ENCODE data around the gene PLEKHO1.
"Not testable (repeated sequence)": the region's sequence is repeated elsewhere in the genome, so short reads cannot be mapped to it uniquely, and the experiment has no call there.

PLEKHO1 gene

DNA sequence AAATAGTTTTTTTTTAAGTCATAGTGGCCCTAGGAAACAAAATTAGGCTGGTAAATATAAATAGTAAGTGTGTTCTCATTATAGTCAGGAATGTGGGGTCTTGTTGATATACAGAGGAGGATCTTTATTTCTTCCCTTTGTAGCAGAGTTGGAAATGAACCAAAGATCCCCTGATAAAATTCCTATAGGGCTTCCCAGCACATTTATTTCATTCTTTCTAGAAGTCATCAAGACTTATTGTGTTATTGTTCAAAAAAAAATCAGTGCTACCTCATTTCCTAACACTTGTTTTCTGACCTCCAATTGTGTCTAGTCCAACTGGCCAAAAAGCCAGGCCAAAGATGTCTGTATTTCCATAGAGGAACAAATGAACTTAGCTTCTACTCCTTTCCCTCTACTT is 7.6 kb upstream of the PLEKHO1 start:
- H3K4me3 Mint-ChIP-seq = no peak overlapping the region
- no peaks in the 10 kb centered on the region for H3K9me3 Mint-ChIP-seq
- peaks cover 37% of the 10 kb centered on the region for H3K4me1 Mint-ChIP-seq
- H3K27me3 Mint-ChIP-seq (ENCODE audit: low read depth) = no peaks in the 10 kb centered on the region
- TF ChIP-seq, protein P1, sequence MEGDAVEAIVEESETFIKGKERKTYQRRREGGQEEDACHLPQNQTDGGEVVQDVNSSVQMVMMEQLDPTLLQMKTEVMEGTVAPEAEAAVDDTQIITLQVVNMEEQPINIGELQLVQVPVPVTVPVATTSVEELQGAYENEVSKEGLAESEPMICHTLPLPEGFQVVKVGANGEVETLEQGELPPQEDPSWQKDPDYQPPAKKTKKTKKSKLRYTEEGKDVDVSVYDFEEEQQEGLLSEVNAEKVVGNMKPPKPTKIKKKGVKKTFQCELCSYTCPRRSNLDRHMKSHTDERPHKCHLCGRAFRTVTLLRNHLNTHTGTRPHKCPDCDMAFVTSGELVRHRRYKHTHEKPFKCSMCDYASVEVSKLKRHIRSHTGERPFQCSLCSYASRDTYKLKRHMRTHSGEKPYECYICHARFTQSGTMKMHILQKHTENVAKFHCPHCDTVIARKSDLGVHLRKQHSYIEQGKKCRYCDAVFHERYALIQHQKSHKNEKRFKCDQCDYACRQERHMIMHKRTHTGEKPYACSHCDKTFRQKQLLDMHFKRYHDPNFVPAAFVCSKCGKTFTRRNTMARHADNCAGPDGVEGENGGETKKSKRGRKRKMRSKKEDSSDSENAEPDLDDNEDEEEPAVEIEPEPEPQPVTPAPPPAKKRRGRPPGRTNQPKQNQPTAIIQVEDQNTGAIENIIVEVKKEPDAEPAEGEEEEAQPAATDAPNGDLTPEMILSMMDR (IDR thresholded peaks at IDR 0.05; ENCODE audit: unreplicated experiment in 3 of 3) = no peak
- no peak overlapping the region for H3K27ac Mint-ChIP-seq
- H3K36me3 Mint-ChIP-seq (ENCODE audit: low read depth) = peaks cover 3% of the 10 kb centered on the region

DNA sequence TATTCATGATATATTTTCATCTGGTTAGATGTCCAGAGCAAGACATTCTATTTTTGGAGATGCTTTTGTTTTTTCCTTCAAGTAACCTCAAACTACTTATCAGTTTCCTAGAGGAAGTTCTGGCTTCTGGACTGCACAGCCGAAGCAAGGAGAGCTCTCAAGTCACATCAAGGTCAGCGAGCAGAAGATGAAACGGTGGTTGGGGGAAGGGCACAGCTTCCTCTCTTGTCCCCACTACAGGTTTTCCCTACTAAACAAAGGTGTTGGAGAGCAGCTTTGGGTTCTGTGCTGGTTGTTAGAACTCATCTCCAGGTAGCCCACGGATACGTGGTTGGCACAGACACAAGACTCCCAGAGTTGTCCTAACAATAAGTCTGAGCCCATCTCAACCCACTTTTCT is 5.1 kb upstream of the PLEKHO1 start:
- peak overlapping the region in 2 of 3 experiments; percentile 6 to 71 for H3K27ac Mint-ChIP-seq
- peaks cover 3% of the 10 kb centered on the region for H3K36me3 Mint-ChIP-seq (ENCODE audit: low read depth)
- peaks cover 56% of the 10 kb centered on the region for H3K4me1 Mint-ChIP-seq
- TF ChIP-seq, protein P1 (IDR thresholded peaks at IDR 0.05; ENCODE audit: unreplicated experiment in 3 of 3) = no peak
- H3K4me3 Mint-ChIP-seq = no peak overlapping the region
- no peaks in the 10 kb centered on the region for H3K9me3 Mint-ChIP-seq
- no peaks in the 10 kb centered on the region for H3K27me3 Mint-ChIP-seq (ENCODE audit: low read depth)

DNA sequence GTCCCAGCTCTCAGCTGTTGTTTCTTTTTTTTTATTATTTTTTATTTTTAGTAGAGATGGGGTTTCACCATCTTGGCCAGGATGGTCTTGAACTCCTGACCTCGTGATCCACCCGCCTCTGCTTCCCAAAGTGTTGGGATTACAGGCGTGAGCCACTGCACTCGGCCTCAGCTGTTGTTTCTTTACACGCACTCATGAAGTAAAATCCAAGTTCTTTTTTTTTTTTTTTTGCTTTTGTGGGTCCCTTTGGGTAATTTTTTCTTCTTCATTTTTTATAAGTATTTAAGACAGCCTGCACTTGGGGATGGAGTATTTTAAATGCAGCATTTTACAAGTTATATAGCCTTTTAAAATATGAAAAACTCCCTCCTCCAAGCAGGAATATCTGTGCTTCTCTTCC is 3.7 kb upstream of the PLEKHO1 start:
- H3K27ac Mint-ChIP-seq = peak overlapping the region in 1 of 3 experiments; percentile 93
- not testable (repeated sequence) for H3K4me3 Mint-ChIP-seq; H3K27me3 Mint-ChIP-seq (ENCODE audit: low read depth); H3K36me3 Mint-ChIP-seq (ENCODE audit: low read depth); H3K9me3 Mint-ChIP-seq
- H3K4me1 Mint-ChIP-seq = peaks cover 53% of the 10 kb centered on the region

DNA sequence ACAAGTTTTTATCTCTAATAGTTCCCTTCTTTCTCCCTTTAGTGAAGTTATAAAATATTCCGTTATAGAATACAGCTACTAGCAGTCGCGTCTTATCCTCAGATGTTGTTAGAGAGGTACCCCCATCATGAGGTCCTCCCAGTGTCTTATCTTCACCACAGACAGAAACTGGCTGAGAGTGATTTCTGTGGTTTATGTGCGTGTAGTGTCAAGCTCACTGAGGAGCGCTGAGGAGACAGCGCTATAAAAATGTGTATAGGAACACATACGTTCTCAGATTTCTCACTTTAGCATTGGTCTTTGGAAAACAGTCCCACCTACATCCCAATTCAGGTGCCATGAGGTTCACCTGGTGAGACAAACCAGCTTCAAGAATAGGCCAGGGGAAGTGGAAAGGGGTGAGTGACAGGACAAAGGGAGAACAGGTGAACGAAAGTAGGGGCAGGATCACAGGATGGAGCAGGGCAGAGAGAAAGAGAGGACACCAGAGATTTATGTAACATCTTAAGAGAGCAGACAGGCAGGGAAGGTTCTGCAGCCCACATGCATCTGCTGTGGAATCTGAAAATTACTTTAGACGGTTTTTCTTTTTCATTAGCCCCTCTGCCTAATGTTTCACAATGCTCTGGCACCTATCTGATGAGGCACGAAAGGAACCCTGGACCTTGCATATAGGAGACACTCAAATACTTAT is 2.7 kb upstream of the PLEKHO1 start:
- TF ChIP-seq, protein P1 (IDR thresholded peaks at IDR 0.05; ENCODE audit: unreplicated experiment in 3 of 3) = no peak
- no peaks in the 10 kb centered on the region for H3K27me3 Mint-ChIP-seq (ENCODE audit: low read depth)
- peaks cover 59% of the 10 kb centered on the region for H3K4me1 Mint-ChIP-seq
- peak overlapping the region; percentile 60 to 83 (median 73) for H3K4me3 Mint-ChIP-seq
- H3K27ac Mint-ChIP-seq = peak overlapping the region; percentile 30 to 93 (median 86)
- peaks cover 9% of the 10 kb centered on the region for H3K36me3 Mint-ChIP-seq (ENCODE audit: low read depth)
- H3K9me3 Mint-ChIP-seq = no peaks in the 10 kb centered on the region

DNA sequence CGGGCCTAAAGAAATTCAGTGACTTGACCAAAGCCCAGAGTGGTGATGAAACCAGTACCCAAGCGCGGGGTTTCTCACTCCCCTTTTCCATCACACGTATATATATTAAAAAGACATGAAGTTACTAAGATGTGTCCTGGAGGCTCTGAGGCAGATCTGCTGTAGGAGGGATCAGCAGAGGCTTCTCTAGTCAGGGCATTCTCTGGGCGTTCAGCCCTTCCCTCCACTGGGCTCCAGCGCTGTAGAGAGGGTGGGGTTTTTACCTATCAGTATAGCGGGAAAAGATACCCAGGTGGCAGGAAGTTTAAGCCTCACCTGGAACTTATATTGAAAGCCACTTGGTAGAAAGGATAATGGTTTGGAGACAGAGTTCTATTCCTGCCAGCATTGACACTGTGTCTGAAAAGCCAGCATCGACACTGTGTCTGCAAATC is 862 bp upstream of the PLEKHO1 start:
- Mint-ChIP-seq H3K27me3 (ENCODE audit: low read depth) (no peaks in the 10 kb centered on the region), H3K9me3 (no peaks in the 10 kb centered on the region), H3K4me1 (peaks cover 72% of the 10 kb centered on the region), H3K36me3 (ENCODE audit: low read depth) (peaks cover 23% of the 10 kb centered on the region), H3K27ac (peak overlapping the region; percentile 93 to 99 (median 98)), H3K4me3 (peak overlapping the region; percentile 94 to 98 (median 98))
- TF ChIP-seq, protein P1 (IDR thresholded peaks at IDR 0.05; ENCODE audit: unreplicated experiment in 3 of 3) = no peak

DNA sequence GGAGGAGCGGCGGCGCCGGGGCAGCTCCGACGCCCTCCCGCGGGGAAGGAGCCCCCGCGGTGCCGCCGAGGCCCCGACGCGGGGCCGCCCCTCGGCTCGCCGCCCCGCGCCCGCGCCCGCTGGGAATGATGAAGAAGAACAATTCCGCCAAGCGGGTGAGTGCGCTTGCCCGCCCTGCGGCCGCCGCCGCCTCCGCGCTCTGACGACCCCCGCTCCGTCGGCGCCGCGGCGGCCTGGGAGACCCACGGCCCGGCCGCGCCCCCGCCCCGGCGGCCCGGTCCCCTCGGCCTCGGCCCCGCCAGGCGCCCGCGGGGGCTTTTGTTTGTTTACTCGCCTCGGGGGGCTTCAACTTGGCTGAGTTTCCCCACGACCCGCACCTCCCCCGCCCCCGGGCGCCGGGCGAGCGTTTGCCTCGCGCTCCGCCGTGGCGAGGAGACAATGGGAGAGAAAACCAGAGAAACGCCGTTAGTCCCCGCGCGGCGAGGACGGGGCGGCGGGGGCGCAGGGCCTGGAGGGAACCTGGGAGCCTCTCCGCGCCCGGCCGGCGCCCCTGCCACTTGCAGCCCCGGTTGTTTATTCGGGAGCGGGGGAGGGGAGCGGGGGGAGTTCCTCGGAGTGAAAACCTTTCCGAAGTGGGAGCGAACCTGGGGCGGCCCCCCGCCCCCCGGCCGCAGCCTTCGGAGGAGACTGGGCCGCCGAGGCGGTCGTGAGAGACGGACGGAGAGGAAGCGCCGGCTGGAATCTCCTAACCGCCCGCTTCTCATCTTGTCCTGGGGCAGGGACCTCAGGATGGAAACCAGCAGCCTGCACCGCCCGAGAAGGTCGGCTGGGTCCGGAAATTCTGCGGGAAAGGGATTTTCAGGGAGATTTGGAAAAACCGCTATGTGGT is 661 bp downstream of the PLEKHO1 start:
- Mint-ChIP-seq H3K4me1 (peaks cover 72% of the 10 kb centered on the region), H3K9me3 (no peaks in the 10 kb centered on the region), H3K27ac (peak overlapping the region; percentile 88 to 99 (median 89)), H3K4me3 (peak overlapping the region; percentile 98 to 99 (median 98)), H3K27me3 (ENCODE audit: low read depth) (no peaks in the 10 kb centered on the region), H3K36me3 (ENCODE audit: low read depth) (peaks cover 35% of the 10 kb centered on the region)
- TF ChIP-seq, protein P1 (IDR thresholded peaks at IDR 0.05; ENCODE audit: unreplicated experiment in 3 of 3) = no peak
